Measurements from ENCODE around the gene OR10AD1. TPM values are rescaled to one million over a fixed set of nuclear protein-coding genes. Genes with fewer than 3 reads are reported as not detected.
A peak's percentile ranks its signal among the peaks of the same experiment; 100 is the strongest.

Gene OR10AD1
- polyA plus RNA-seq, 1 of the 3 experiments (the other 2 are of a cell fraction), result not detected

DNA sequence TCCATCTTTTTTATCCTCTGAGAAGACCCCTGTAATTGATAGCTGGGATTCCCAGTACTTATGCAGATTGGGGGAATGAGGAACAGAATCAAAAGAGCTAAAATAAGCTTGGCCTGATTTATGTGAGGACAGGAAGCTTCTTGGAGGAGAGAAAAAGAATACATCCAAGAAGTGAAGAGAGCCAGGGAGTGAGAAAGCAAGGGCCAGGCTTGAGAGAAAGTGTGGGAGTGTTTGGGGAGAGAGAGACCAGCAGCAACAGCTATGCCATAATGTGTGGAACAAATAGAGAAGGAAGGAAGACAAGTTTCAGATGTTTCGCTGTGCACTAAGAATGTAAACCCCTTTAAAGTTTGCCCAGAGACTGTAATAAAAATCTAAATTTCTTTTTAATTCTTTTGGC is 23.6 kb downstream of the OR10AD1 start:
- ChIA-PET CTCF (interaction anchor here (0.9 to 2.5 kb wide), 5 partner anchors 10 to 441 kb away, joined by 3 to 9 read pairs (median 3); partner anchors contain the start of gene ASB8), POLR2A (no interaction called here)
- H3K4me3 ChIP-seq (ENCODE audit: low read depth in 2 of 2, low read length in 1 of 2), result no peak overlapping the region
- no peaks in the 10 kb centered on the region for H3K9me3 ChIP-seq
- no peak overlapping the region for H3K4me2 ChIP-seq
- H3K4me1 ChIP-seq (ENCODE audit: control insufficient read depth in 1 of 2, insufficient read depth in 2 of 2, low read depth in 1 of 2, low read length in 1 of 2), result peaks cover 0 to 10% of the 10 kb centered on the region in 2 experiments; a peak in 3 of 4 replicates
- no peaks in the 10 kb centered on the region for H4K20me1 ChIP-seq (ENCODE audit: insufficient read depth)
- H2AFZ ChIP-seq (ENCODE audit: low read depth), result no peak overlapping the region
- 0 out of 2 replicates have a peak, but pooled peaks cover 7% of the 10 kb centered on the region for H3K27me3 ChIP-seq (ENCODE audit: insufficient read depth)
- no peak for DNase-seq
- H3K79me2 ChIP-seq (ENCODE audit: insufficient read depth), result no peaks in the 10 kb centered on the region
- no peaks in the 10 kb centered on the region for H3F3A ChIP-seq (replicated peaks; ENCODE audit: insufficient read depth)
- WGBS (ENCODE audit: low lambda C conversion rate), result 88% methylated on average over 1 of the region's 1 CpG
- no peak overlapping the region for H3K9ac ChIP-seq
- TF ChIP-seq NFIC (IDR thresholded peaks at IDR 0.05; ENCODE audit: borderline replicate concordance), result no peak
- TF ChIP-seq, protein P1, sequence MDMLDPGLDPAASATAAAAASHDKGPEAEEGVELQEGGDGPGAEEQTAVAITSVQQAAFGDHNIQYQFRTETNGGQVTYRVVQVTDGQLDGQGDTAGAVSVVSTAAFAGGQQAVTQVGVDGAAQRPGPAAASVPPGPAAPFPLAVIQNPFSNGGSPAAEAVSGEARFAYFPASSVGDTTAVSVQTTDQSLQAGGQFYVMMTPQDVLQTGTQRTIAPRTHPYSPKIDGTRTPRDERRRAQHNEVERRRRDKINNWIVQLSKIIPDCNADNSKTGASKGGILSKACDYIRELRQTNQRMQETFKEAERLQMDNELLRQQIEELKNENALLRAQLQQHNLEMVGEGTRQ (IDR thresholded peaks at IDR 0.05; ENCODE audit: borderline replicate concordance, low read depth, low read length), result no peak
- no peak for TF ChIP-seq SMC3 (IDR thresholded peaks at IDR 0.05; ENCODE audit: low read depth, low read length)
- no peak for TF ChIP-seq GABPA (IDR thresholded peaks at IDR 0.05; ENCODE audit: low read depth)
- TF ChIP-seq TAF1 (IDR thresholded peaks at IDR 0.05; ENCODE audit: borderline replicate concordance, low read depth, low read length), result no peak
- TF ChIP-seq POLR2AphosphoS5 (IDR thresholded peaks at IDR 0.05; ENCODE audit: low read depth, low read length), result no peak
- TF ChIP-seq, protein P2, sequence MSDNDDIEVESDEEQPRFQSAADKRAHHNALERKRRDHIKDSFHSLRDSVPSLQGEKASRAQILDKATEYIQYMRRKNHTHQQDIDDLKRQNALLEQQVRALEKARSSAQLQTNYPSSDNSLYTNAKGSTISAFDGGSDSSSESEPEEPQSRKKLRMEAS (IDR thresholded peaks at IDR 0.05; ENCODE audit: low read depth), result no peak
- no peak for TF ChIP-seq EP300 (IDR thresholded peaks at IDR 0.05; ENCODE audit: borderline replicate concordance in 1 of 2, low read depth in 1 of 2, low read length in 1 of 2)
- TF ChIP-seq ELF1 (IDR thresholded peaks at IDR 0.05), result no peak
- H3K36me3 ChIP-seq (replicated peaks in 1 of 2; ENCODE audit: control insufficient read depth in 1 of 2, insufficient read depth in 2 of 2, low read length in 1 of 2), result no peaks in the 10 kb centered on the region
- no peak overlapping the region for H3K27ac ChIP-seq (ENCODE audit: low read depth in 2 of 2, low read length in 1 of 2)
- no peaks in the 10 kb centered on the region for H3K9me2 ChIP-seq

DNA sequence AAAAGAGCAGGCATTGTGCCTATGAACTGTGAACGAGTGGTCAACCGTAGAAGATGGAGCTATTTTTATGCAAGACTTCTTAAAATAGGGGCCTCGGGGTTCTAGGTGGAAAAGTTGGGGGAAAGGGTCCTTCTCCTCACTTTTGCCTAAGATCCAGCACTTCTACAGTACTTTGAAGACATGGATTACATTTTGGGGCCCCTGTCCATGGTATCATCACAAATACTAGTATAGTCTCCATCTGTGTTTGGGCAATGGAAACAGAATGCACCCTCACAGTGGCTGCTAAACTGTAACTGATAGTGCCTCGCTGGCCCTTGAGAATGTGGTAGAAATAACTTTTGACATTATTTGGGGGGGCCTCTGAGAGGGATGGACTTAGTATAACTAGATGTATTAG is 25.1 kb downstream of the OR10AD1 start:
- Histone ChIP-seq H3K9ac (no peak overlapping the region), H2AFZ (ENCODE audit: low read depth) (no peak overlapping the region), H4K20me1 (ENCODE audit: insufficient read depth) (no peaks in the 10 kb centered on the region), H3K4me2 (no peak overlapping the region), H3K4me1 (ENCODE audit: control insufficient read depth in 1 of 2, insufficient read depth in 2 of 2, low read depth in 1 of 2, low read length in 1 of 2) (peaks cover 0 to 5% of the 10 kb centered on the region in 2 experiments; a peak in 3 of 4 replicates), H3K27me3 (ENCODE audit: insufficient read depth) (0 out of 2 replicates have a peak, but pooled peaks cover 7% of the 10 kb centered on the region), H3K79me2 (ENCODE audit: insufficient read depth) (no peaks in the 10 kb centered on the region), H3K4me3 (ENCODE audit: low read depth in 2 of 2, low read length in 1 of 2) (no peak overlapping the region), H3K36me3 (replicated peaks in 1 of 2; ENCODE audit: control insufficient read depth in 1 of 2, insufficient read depth in 2 of 2, low read length in 1 of 2) (no peaks in the 10 kb centered on the region), H3F3A (replicated peaks; ENCODE audit: insufficient read depth) (no peaks in the 10 kb centered on the region), H3K9me3 (no peaks in the 10 kb centered on the region), H3K27ac (ENCODE audit: low read depth in 2 of 2, low read length in 1 of 2) (no peak overlapping the region), H3K9me2 (no peaks in the 10 kb centered on the region)
- TF ChIP-seq, protein P3, sequence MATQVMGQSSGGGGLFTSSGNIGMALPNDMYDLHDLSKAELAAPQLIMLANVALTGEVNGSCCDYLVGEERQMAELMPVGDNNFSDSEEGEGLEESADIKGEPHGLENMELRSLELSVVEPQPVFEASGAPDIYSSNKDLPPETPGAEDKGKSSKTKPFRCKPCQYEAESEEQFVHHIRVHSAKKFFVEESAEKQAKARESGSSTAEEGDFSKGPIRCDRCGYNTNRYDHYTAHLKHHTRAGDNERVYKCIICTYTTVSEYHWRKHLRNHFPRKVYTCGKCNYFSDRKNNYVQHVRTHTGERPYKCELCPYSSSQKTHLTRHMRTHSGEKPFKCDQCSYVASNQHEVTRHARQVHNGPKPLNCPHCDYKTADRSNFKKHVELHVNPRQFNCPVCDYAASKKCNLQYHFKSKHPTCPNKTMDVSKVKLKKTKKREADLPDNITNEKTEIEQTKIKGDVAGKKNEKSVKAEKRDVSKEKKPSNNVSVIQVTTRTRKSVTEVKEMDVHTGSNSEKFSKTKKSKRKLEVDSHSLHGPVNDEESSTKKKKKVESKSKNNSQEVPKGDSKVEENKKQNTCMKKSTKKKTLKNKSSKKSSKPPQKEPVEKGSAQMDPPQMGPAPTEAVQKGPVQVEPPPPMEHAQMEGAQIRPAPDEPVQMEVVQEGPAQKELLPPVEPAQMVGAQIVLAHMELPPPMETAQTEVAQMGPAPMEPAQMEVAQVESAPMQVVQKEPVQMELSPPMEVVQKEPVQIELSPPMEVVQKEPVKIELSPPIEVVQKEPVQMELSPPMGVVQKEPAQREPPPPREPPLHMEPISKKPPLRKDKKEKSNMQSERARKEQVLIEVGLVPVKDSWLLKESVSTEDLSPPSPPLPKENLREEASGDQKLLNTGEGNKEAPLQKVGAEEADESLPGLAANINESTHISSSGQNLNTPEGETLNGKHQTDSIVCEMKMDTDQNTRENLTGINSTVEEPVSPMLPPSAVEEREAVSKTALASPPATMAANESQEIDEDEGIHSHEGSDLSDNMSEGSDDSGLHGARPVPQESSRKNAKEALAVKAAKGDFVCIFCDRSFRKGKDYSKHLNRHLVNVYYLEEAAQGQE (IDR thresholded peaks at IDR 0.05; ENCODE audit: low read depth, low read length), result peak; percentile 66; the same call in 1 of the 2 replicates
- no peak for TF ChIP-seq RXRA (IDR thresholded peaks at IDR 0.05; ENCODE audit: borderline replicate concordance, low read depth)
- POLR2A ChIA-PET, result no interaction called here
- CTCF ChIA-PET, result interaction anchor here (1.2 kb wide), 1 partner anchor 440 kb away, joined by 3 read pairs; no protein-coding TSS in a partner anchor
- no peak for DNase-seq
- 44% methylated on average over 4 of the region's 4 CpGs for WGBS (ENCODE audit: low lambda C conversion rate)

All from SK-N-SH (cell line).